Measurements from ENCODE around the gene ZNF493. TPM values are rescaled to one million over a fixed set of nuclear protein-coding genes. Genes with fewer than 3 reads are reported as not detected.

ZNF493 gene
- total RNA-seq = 11.5 TPM
- long read RNA-seq, partial matches to known transcripts = 0 of 7 reads
- long read RNA-seq, other reads (novel, unspliced or antisense) = 5 of 7 reads

- peak; percentile 96 for DNase-seq (ENCODE audit: low spot score)
- intact Hi-C loops (cut with DNase I) = loop anchor here (5.0 kb wide), 1 partner anchor 35 kb away; no protein-coding TSS in a partner anchor
Observed at GRCh38 chr19:21396893-21397572, at the start of gene ZNF493. ZNF493 (plus strand) TSS chr19:21397133; CDS start chr19:21397238, 105 bp downstream.

DNA sequence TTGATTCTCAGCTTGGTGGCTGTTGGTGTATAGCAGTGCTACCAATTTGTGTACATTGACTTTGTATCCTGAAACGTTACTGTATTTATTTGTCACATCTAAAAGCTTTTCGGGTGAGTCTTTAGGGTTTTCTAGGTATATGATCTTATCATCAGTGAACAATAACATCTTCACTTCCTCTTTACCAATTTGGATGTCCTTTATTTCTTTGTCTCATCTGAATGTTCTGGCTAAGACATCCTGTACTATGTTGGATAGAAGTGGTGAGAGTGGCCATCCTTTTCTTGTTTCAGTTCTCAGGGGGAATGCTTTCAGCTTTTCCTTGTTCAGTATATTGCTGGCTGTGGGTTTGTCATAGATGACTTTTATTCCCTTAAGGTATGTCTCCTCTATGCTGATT, 44.1 kb upstream of the ZNF493 start:
- intact Hi-C loops (cut with DNase I) = no loop called here

GRCh38 chr19:21358768-21359451, 38.0 kb upstream of the ZNF493 start, which contains the start of gene ZNF738:
ZNF738 (plus strand) TSS chr19:21359000; CDS start chr19:21359141, 141 bp downstream.
- peak; percentile 95 for DNase-seq (ENCODE audit: low spot score)
- intact Hi-C loops (cut with DNase I) = no loop called here

More for the DNA sequence above, 44.1 kb upstream of the ZNF493 start:
- no peak for DNase-seq (ENCODE audit: low spot score)

DNA sequence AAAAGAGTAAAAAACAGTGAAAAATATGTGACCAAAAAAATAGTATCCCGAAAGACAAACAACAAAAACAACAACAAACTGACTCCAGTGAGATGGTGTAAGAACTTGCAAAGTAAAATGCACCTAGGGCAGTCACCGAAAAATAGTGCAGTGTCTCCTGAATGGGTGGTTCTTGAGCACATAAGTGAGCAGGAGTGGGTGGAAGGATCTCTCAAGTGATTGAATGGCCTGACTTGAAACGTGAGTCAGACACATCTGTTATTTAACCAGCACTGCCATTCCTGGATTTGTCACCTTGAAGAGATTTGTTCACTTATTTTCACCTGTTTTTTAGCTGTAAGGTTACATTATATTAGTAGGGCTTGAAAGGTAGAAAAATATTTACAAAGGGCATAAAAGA, 34.6 kb upstream of the ZNF493 start:
- intact Hi-C loops (cut with DNase I) = loop anchor here (5.0 kb wide), 1 partner anchor 35 kb away; the partner anchor contains the start of gene ZNF493
- DNase-seq (ENCODE audit: low spot score) = no peak

DNA sequence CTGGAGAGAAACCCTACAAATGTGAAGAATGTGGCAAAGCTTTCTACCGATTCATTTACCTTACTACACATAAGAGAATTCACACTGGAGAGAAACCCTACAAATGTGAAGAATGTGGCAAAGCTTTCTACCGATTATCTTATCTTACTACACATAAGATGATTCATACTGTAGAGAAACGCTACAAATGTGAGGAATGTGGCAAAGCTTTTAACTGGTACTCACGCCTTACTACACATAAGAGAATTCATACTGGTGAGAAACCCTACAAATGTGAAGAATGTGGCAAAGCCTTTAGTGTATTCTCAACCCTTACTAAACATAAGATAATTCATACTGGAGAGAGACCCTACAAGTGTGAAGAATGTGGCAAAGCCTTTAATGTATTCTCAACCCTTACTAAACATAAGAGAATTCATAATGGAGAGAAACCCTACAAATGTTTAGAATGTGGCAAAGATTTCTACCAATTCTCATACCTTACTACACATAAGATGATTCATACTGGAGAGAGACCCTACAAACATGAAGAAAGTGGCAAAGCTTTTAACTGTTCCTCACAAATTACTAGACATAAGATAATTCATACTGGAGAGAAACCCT, 12.9 kb upstream of the ZNF493 start:
- DNase-seq (ENCODE audit: low spot score) = no peak
- intact Hi-C loops (cut with DNase I) = no loop called here

- intact Hi-C loops (cut with DNase I) = loop anchor here (5.0 kb wide), 1 partner anchor 34 kb away; no protein-coding TSS in a partner anchor
- no peak for DNase-seq (ENCODE audit: low spot score)
Observed at GRCh38 chr19:21396121-21396520, 812 bp upstream of the ZNF493 start.

GRCh38 chr19:21398851-21399250, 1.9 kb downstream of the ZNF493 start:
- intact Hi-C loops (cut with DNase I) = loop anchor here (5.0 kb wide), 1 partner anchor 37 kb away; no protein-coding TSS in a partner anchor
- DNase-seq (ENCODE audit: low spot score) = no peak

DNA sequence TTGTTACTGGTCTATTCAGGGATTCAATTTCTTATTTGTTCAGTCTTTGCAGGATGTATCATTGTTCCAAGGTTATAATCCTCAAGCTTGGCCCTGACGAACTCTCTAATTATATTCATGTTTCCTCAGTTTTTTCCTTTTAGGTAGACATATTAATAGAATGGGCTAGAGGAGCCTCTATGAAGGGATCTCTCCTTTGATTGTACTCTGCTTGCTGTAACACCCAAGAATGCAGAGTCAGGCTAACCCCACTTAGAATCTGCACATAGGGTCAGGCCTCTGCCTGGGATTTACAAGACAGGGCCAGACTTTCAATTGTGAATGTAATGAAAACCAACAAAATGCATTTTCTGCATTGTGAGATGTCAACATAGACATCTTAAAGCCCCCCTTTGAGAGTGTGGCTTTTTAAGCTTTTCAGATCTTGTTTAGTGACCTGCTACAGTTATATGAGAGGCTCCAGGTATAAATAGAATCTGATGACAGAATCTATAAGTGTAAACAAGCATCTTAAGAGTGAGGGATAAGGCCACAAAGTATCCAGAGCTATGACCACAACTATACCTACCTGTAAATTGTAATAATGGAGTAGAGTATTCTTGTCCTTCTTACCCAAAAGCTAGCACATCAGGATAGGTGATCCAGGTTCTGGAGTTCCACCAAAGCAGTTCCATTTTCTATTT, 5.5 kb downstream of the ZNF493 start:
- DNase-seq (ENCODE audit: low spot score) = no peak

DNA sequence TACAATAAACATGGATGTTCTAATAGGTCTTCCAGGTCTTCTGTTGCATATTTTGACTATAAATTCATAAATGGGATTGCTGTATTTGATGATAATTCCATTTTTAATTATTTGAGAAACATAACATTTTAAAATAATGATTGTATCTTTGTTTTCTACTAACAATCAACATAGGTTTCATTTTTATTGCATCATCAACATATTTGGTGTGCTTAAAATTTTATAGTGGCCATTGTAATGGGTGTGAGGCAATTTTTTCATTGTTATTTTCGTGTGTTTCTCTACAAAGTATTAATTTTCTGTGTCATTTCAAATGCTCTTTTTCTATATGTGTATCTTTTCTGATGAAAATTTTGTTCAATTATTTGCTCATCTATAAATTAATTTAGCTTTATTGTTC, 13.2 kb downstream of the ZNF493 start:
- DNase-seq (ENCODE audit: low spot score) = no peak
- intact Hi-C loops (cut with DNase I) = no loop called here

More for the DNA sequence above, 5.5 kb downstream of the ZNF493 start:
- intact Hi-C loops (cut with DNase I) = no loop called here

GRCh38 chr19:21422244-21422643, 25.3 kb downstream of the ZNF493 start:
- DNase-seq (ENCODE audit: low spot score) = no peak
- intact Hi-C loops (cut with DNase I) = no loop called here

- DNase-seq (ENCODE audit: low spot score) = no peak
- intact Hi-C loops (cut with DNase I) = no loop called here
Observed at GRCh38 chr19:21423057-21424041, 26.4 kb downstream of the ZNF493 start.

- intact Hi-C loops (cut with DNase I) = no loop called here
- no peak for DNase-seq (ENCODE audit: low spot score)
Observed at GRCh38 chr19:21430675-21431074, 33.7 kb downstream of the ZNF493 start.

DNA sequence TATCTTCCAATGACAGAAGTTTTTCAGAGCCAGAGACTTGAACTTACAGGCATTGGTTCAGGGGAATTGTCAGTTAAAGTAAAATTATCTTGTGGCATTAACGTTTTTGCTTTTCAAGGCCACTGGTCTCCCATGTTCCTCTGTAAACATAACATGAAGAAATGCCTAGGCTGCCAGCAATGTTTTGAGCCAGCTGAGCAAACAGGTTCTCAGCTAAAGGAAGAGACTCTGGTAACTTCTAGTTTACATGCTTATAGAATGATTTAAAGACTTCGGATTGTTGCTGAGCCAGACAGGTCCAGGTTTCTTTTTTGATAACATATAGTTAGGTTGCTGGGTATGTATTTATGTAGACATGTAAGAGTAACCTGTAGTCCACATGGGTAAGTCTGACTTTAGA, 35.7 kb downstream of the ZNF493 start:
- intact Hi-C loops (cut with DNase I) = no loop called here
- DNase-seq (ENCODE audit: low spot score) = no peak

DNA sequence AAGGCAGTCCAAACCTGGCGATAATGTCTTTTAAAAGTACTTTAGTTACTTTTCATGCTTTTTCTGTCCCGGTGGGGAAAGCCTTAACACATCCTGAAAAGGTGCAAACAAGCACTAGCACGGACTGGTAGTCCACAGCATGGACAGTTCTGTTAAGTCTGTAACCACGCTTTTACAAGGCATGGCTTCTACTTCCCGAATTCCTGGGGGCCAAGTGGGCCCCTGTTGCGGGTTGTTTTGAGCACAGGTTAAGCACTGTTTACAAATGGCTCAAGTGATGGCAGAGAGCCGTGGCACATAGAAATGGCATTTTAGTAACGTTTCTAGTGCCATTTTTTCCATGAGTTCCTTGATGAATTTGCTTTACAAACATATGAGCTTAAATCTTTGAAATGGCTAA, 37.6 kb downstream of the ZNF493 start:
- intact Hi-C loops (cut with DNase I) = no loop called here
- DNase-seq (ENCODE audit: low spot score) = no peak

GRCh38 chr19:21434967-21435544, 38.1 kb downstream of the ZNF493 start:
- DNase-seq (ENCODE audit: low spot score) = no peak
- intact Hi-C loops (cut with DNase I) = no loop called here

- DNase-seq (ENCODE audit: low spot score) = no peak
- intact Hi-C loops (cut with DNase I) = no loop called here
Observed at GRCh38 chr19:21439201-21439751, 42.3 kb downstream of the ZNF493 start.

DNA sequence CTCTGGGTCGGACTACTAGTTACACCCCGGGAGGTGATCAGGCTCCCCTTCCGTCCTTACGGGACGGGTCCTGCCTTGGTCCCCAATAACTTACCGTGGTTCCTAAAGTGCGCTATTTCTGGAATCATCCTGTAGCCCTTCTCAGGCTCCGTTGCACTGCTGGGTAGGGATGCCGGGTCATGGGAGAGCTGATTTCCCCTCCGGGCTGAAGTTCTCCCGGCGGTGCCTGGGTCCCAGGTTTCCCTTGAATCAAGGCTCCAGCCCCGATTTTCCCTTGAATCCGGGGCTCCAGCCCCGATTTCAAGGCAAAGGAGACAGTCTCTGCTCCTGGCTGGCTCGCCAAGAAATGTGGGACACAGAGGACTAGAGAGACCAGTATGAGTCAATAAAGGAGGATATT, 43.4 kb downstream of the ZNF493 start:
- DNase-seq (ENCODE audit: low spot score) = no peak
- intact Hi-C loops (cut with DNase I) = no loop called here

- intact Hi-C loops (cut with DNase I) = no loop called here
- no peak for DNase-seq (ENCODE audit: low spot score)
Observed at GRCh38 chr19:21451187-21451586, 54.3 kb downstream of the ZNF493 start.
